SK-N-MC (cell line): ENCODE measurements around the gene CFAP57.

Source experiments
- EZH2 ChIP-seq: fragments of 200-600 bp; sonication (generic); IDR thresholded peaks from one replicate; pipeline ENCODE4 v1.6.1; 2017; ENCODE audit warnings: antibody characterized with exemption
- FOXP2 ChIP-seq: optimal IDR thresholded peaks from 2 replicates; pipeline ENCODE3; 2011; ENCODE audit warnings: mild to moderate bottlenecking, moderate library complexity; ENCODE audit not compliant: insufficient read depth; ENCODE audit errors: extremely low read length, control extremely low read depth
- POLR2AphosphoS5 ChIP-seq: IDR thresholded peaks from 2 replicates; pipeline ENCODE4 v1.6.1; 2012; ENCODE audit warnings: mild to moderate bottlenecking, low read depth, low read length, borderline replicate concordance

- no peak for TF ChIP-seq EZH2
- no peak for TF ChIP-seq POLR2AphosphoS5
- no peak for TF ChIP-seq FOXP2
Observed at GRCh38 chr1:43279666-43280065, 107.5 kb downstream of the CFAP57 start.
